Measurements from ENCODE around the gene DDB1. TPM values are rescaled to one million over a fixed set of nuclear protein-coding genes. Genes with fewer than 3 reads are reported as not detected.

DDB1 gene
- total RNA-seq, 1 experiment from 2014 or later, result 451 TPM

- peak overlapping the region; percentile 99 for H3K9ac ChIP-seq (ENCODE audit: low read length)
- H2AFZ ChIP-seq (ENCODE audit: low read length), result peak overlapping the region; percentile 64
- BruUV-seq (replicated peaks), result no TSS peak
- H4K20me1 ChIP-seq (ENCODE audit: low read length), result peaks cover 24% of the 10 kb centered on the region
- POLR2A ChIA-PET (ENCODE audit: unreplicated experiment), result interaction anchor here (0.6 kb wide), 1 partner anchor 358 kb away, joined by 3 read pairs; no protein-coding TSS in a partner anchor
- H3K4me1 ChIP-seq (ENCODE audit: insufficient read depth, low read length), result peaks cover 30% of the 10 kb centered on the region
- CTCF ChIA-PET, result no interaction called here
- H3K27ac ChIP-seq (ENCODE audit: low read length), result peak overlapping the region; percentile 42
- intact Hi-C loops (cut with micrococcal nuclease), result loop anchor here (10.0 kb wide), 1 partner anchor 78 kb away; no protein-coding TSS in a partner anchor
- ATAC-seq, result peak; percentile 16; the same call in 1 of the 2 replicates
- H3K27me3 ChIP-seq (ENCODE audit: low read length), result no peaks in the 10 kb centered on the region
- TF ChIP-seq EZH2phosphoT487 (IDR thresholded peaks at IDR 0.05; ENCODE audit: borderline replicate concordance, low read length), result no peak
- no peak for TF ChIP-seq EZH2 (IDR thresholded peaks at IDR 0.05; ENCODE audit: low read length, unreplicated experiment)
- TF ChIP-seq CTCF (conservative IDR thresholded peaks at IDR 0.05; ENCODE audit: low read depth, low read length), result no peak
- H3K4me3 ChIP-seq (ENCODE audit: low read length), result peak overlapping the region; percentile 95
- H3F3A ChIP-seq (ENCODE audit: low read length, unreplicated experiment), result no peaks in the 10 kb centered on the region
- no peaks in the 10 kb centered on the region for H3K9me3 ChIP-seq (ENCODE audit: low read length)
- peaks cover 65% of the 10 kb centered on the region for H3K79me2 ChIP-seq (ENCODE audit: low read length)
- DNase-seq, result peak; percentile 26
- peaks cover 20% of the 10 kb centered on the region for H3K36me3 ChIP-seq (ENCODE audit: low read depth, low read length)
- H3K4me2 ChIP-seq (ENCODE audit: low read length), result peak overlapping the region; percentile 88
- no peaks in the 10 kb centered on the region for H3K9me2 ChIP-seq (replicated peaks; ENCODE audit: low read length)
Measured at GRCh38 chr11:61332281-61332796, 566 bp downstream of the DDB1 start.

- H3K9ac ChIP-seq (ENCODE audit: low read length), result peak overlapping the region; percentile 99
- peaks cover 30% of the 10 kb centered on the region for H3K4me1 ChIP-seq (ENCODE audit: insufficient read depth, low read length)
- H4K20me1 ChIP-seq (ENCODE audit: low read length), result peaks cover 24% of the 10 kb centered on the region
- H3F3A ChIP-seq (ENCODE audit: low read length, unreplicated experiment), result no peaks in the 10 kb centered on the region
- BruUV-seq (replicated peaks), result no TSS peak
- TF ChIP-seq EZH2phosphoT487 (IDR thresholded peaks at IDR 0.05; ENCODE audit: borderline replicate concordance, low read length) (no peak), EZH2 (IDR thresholded peaks at IDR 0.05; ENCODE audit: low read length, unreplicated experiment) (no peak)
- ATAC-seq (no peak), DNase-seq (no peak)
- H3K4me2 ChIP-seq (ENCODE audit: low read length), result peak overlapping the region; percentile 88
- H3K9me3 ChIP-seq (ENCODE audit: low read length), result no peaks in the 10 kb centered on the region
- H3K27me3 ChIP-seq (ENCODE audit: low read length), result no peaks in the 10 kb centered on the region
- H2AFZ ChIP-seq (ENCODE audit: low read length), result no peak overlapping the region
- intact Hi-C loops (cut with micrococcal nuclease), result loop anchor here (10.0 kb wide), 1 partner anchor 77 kb away; no protein-coding TSS in a partner anchor
- H3K27ac ChIP-seq (ENCODE audit: low read length), result no peak overlapping the region
- peaks cover 72% of the 10 kb centered on the region for H3K79me2 ChIP-seq (ENCODE audit: low read length)
- POLR2A ChIA-PET (ENCODE audit: unreplicated experiment), result interaction anchor here (0.6 kb wide), 3 partner anchors 55 to 358 kb away, joined by 3 to 5 read pairs (median 4); partner anchors contain the start of gene TMEM216
- H3K4me3 ChIP-seq (ENCODE audit: low read length), result peak overlapping the region; percentile 95
- H3K9me2 ChIP-seq (replicated peaks; ENCODE audit: low read length), result no peaks in the 10 kb centered on the region
- CTCF ChIA-PET, result no interaction called here
- H3K36me3 ChIP-seq (ENCODE audit: low read depth, low read length), result peaks cover 27% of the 10 kb centered on the region
Measured at GRCh38 chr11:61331651-61332050, 1.3 kb downstream of the DDB1 start.

- Histone ChIP-seq H3K9me2 (replicated peaks; ENCODE audit: low read length) (no peaks in the 10 kb centered on the region), H3K4me1 (ENCODE audit: insufficient read depth, low read length) (peaks cover 26% of the 10 kb centered on the region), H2AFZ (ENCODE audit: low read length) (no peak overlapping the region), H3K9ac (ENCODE audit: low read length) (no peak overlapping the region), H3K27ac (ENCODE audit: low read length) (no peak overlapping the region), H3K36me3 (ENCODE audit: low read depth, low read length) (peaks cover 43% of the 10 kb centered on the region), H3K27me3 (ENCODE audit: low read length) (no peaks in the 10 kb centered on the region), H3K4me2 (ENCODE audit: low read length) (no peak overlapping the region), H4K20me1 (ENCODE audit: low read length) (peaks cover 24% of the 10 kb centered on the region), H3K79me2 (ENCODE audit: low read length) (peaks cover 88% of the 10 kb centered on the region), H3K9me3 (ENCODE audit: low read length) (no peaks in the 10 kb centered on the region), H3F3A (ENCODE audit: low read length, unreplicated experiment) (no peaks in the 10 kb centered on the region), H3K4me3 (ENCODE audit: low read length) (no peak overlapping the region)
- no TSS peak for BruUV-seq (replicated peaks)
- TF ChIP-seq EZH2 (IDR thresholded peaks at IDR 0.05; ENCODE audit: low read length, unreplicated experiment) (no peak), CTCF (conservative IDR thresholded peaks at IDR 0.05; ENCODE audit: low read depth, low read length) (no peak), EZH2phosphoT487 (IDR thresholded peaks at IDR 0.05; ENCODE audit: borderline replicate concordance, low read length) (no peak)
- DNase-seq (no peak), ATAC-seq (no peak)
- ChIA-PET CTCF (no interaction called here), POLR2A (ENCODE audit: unreplicated experiment) (no interaction called here)
- intact Hi-C loops (cut with micrococcal nuclease), result loop anchor here (10.0 kb wide), 1 partner anchor 75 kb away; no protein-coding TSS in a partner anchor
Measured at GRCh38 chr11:61329871-61330270, 3.0 kb downstream of the DDB1 start.
